HFFc6 (cell line): ENCODE measurements around the gene GRIP2. TPM values are rescaled to one million over a fixed set of nuclear protein-coding genes. Genes with fewer than 3 reads are reported as not detected.
A peak's percentile ranks its signal among the peaks of the same experiment; 100 is the strongest.

Experiments used
- DNase-seq: peaks from one replicate; pipeline ENCODE4 v3.0.0-alpha.2; 2018
- H3K27ac Mint-ChIP-seq: 2 replicates; pipeline ENCODE4 v1.8.0; 2020; ENCODE audit warnings: mild to moderate bottlenecking, mixed read lengths
- H3K27me3 Mint-ChIP-seq: 2 replicates; pipeline ENCODE4 v1.8.0; 2021; ENCODE audit warnings: mild to moderate bottlenecking, moderate library complexity, mixed read lengths; ENCODE audit not compliant: insufficient read depth
- H3K36me3 Mint-ChIP-seq: 2 replicates; pipeline ENCODE4 v1.8.0; 2021; ENCODE audit warnings: low read depth, mixed read lengths
- H3K4me1 Mint-ChIP-seq: 2 replicates; pipeline ENCODE4 v1.8.0; 2020; ENCODE audit warnings: low read depth, mixed read lengths
- H3K4me3 Mint-ChIP-seq: 2 replicates; pipeline ENCODE4 v1.8.0; 2020; ENCODE audit warnings: mild to moderate bottlenecking, moderate library complexity, mixed read lengths
- H3K9me3 Mint-ChIP-seq: 2 replicates; pipeline ENCODE4 v1.8.0; 2020; ENCODE audit warnings: mild to moderate bottlenecking, mixed read lengths
- CTCF ChIP-seq: fragments of 200-600 bp; sonication (generic); IDR thresholded peaks from 2 replicates; pipeline ENCODE4 v1.5.0; 2021; ENCODE audit warnings: antibody characterized with exemption, mild to moderate bottlenecking
- total RNA-seq, 6 experiments: library from RNA; stranded (reverse); fragmentation: NEBNext Ultra II Directional; extraction: Animal tissue kit (Norgen Biotek cat#: 25700); gene quantifications; 2 replicates in 1 of 6; 3 replicates in 5 of 6; pipeline ENCODE4 v1.2.3, GENCODE V29; 2021

Gene GRIP2
- total RNA-seq, 6 experiments from 2014 or later = 0.05 to 0.25 (median 0.13) TPM; not detected in 2

- no peak for TF ChIP-seq CTCF
- no peaks in the 10 kb centered on the region for H3K36me3 Mint-ChIP-seq
- peaks cover 16% of the 10 kb centered on the region for H3K27me3 Mint-ChIP-seq
- H3K4me3 Mint-ChIP-seq = no peak overlapping the region
- H3K27ac Mint-ChIP-seq = no peak overlapping the region
- peaks cover 6% of the 10 kb centered on the region; the same call in 1 of the 2 replicates for H3K4me1 Mint-ChIP-seq
- H3K9me3 Mint-ChIP-seq = no peaks in the 10 kb centered on the region
- peak; percentile 4 for DNase-seq
These were observed 2.3 kb downstream of the GRIP2 start for GRCh38 chr3:14537590-14538450.

- H3K4me1 Mint-ChIP-seq = peaks cover 6% of the 10 kb centered on the region; the same call in 1 of the 2 replicates
- H3K27me3 Mint-ChIP-seq = peaks cover 17% of the 10 kb centered on the region
- DNase-seq = no peak
- no peak overlapping the region for H3K4me3 Mint-ChIP-seq
- H3K36me3 Mint-ChIP-seq = no peaks in the 10 kb centered on the region
- no peak overlapping the region for H3K27ac Mint-ChIP-seq
- H3K9me3 Mint-ChIP-seq = no peaks in the 10 kb centered on the region
- TF ChIP-seq CTCF = no peak
These were observed 3.1 kb downstream of the GRIP2 start for GRCh38 chr3:14536837-14537589.

GRCh38 chr3:14536055-14536815 lies 3.9 kb downstream of the GRIP2 start:
- Mint-ChIP-seq H3K27me3 (peaks cover 14% of the 10 kb centered on the region), H3K4me1 (peaks cover 6% of the 10 kb centered on the region; the same call in 1 of the 2 replicates), H3K36me3 (no peaks in the 10 kb centered on the region), H3K27ac (no peak overlapping the region), H3K4me3 (no peak overlapping the region), H3K9me3 (no peaks in the 10 kb centered on the region)
- no peak for TF ChIP-seq CTCF
- DNase-seq = no peak

- Mint-ChIP-seq H3K36me3 (no peaks in the 10 kb centered on the region), H3K27ac (no peak overlapping the region), H3K27me3 (peaks cover 12% of the 10 kb centered on the region), H3K4me3 (no peak overlapping the region), H3K9me3 (no peaks in the 10 kb centered on the region), H3K4me1 (peaks cover 6% of the 10 kb centered on the region; the same call in 1 of the 2 replicates)
- DNase-seq = no peak
- TF ChIP-seq CTCF = no peak
These were observed 4.5 kb downstream of the GRIP2 start for GRCh38 chr3:14535616-14536015.

GRCh38 chr3:14534516-14535191 lies 5.5 kb downstream of the GRIP2 start:
- Mint-ChIP-seq H3K9me3 (peaks cover 1% of the 10 kb centered on the region; the same call in 1 of the 2 replicates), H3K36me3 (no peaks in the 10 kb centered on the region), H3K4me3 (no peak overlapping the region), H3K27me3 (peaks cover 15% of the 10 kb centered on the region), H3K27ac (no peak overlapping the region), H3K4me1 (peaks cover 6% of the 10 kb centered on the region; the same call in 1 of the 2 replicates)
- TF ChIP-seq CTCF = no peak
- DNase-seq = no peak
